Choroid plexus epithelial cell (primary cell): Measurements from ENCODE around the gene HENMT1.
A peak's percentile ranks its signal among the peaks of the same experiment; 100 is the strongest.

Experiments used
- DNase-seq: peaks from one replicate; pipeline ENCODE4 v3.0.0-alpha.2; 2010; ENCODE audit warnings: low read depth
- H3K4me3 ChIP-seq: 2 replicates; pipeline ENCODE4 v1.5.1; 2011; ENCODE audit warnings: low read depth, mild to moderate bottlenecking, control low read depth, low read length, moderate library complexity
- CTCF ChIP-seq: conservative IDR thresholded peaks from 2 replicates; pipeline ENCODE4 v1.5.1; 2011; ENCODE audit warnings: low read depth, mild to moderate bottlenecking, control low read depth, inconsistent platforms, low read length, moderate library complexity

The HENMT1 gene

GRCh38 chr1:108657356-108658080 lies 3.4 kb downstream of the HENMT1 start:
- no peak overlapping the region for H3K4me3 ChIP-seq
- no peak for DNase-seq
- TF ChIP-seq CTCF = no peak

- no peak for DNase-seq
- TF ChIP-seq CTCF = no peak
- no peak overlapping the region for H3K4me3 ChIP-seq
These were observed 7.3 kb downstream of the HENMT1 start for GRCh38 chr1:108653431-108654105.

GRCh38 chr1:108646648-108647269 lies 14.1 kb downstream of the HENMT1 start:
- H3K4me3 ChIP-seq = no peak overlapping the region
- no peak for TF ChIP-seq CTCF

GRCh38 chr1:108646265-108646647 lies 14.6 kb downstream of the HENMT1 start:
- no peak overlapping the region for H3K4me3 ChIP-seq
- no peak for TF ChIP-seq CTCF
- no peak for DNase-seq

More at GRCh38 chr1:108646648-108647269, 14.1 kb downstream of the HENMT1 start:
- DNase-seq = peak; percentile 97

GRCh38 chr1:108645564-108646184 lies 15.2 kb downstream of the HENMT1 start:
- DNase-seq = no peak
- H3K4me3 ChIP-seq = no peak overlapping the region
- no peak for TF ChIP-seq CTCF

GRCh38 chr1:108644984-108645383 lies 15.9 kb downstream of the HENMT1 start:
- TF ChIP-seq CTCF = no peak
- no peak for DNase-seq
- H3K4me3 ChIP-seq = no peak overlapping the region
